ENCODE data around the gene LRRC38. TPM values are rescaled to one million over a fixed set of nuclear protein-coding genes. Genes with fewer than 3 reads are reported as not detected.
A peak's percentile ranks its signal among the peaks of the same experiment; 100 is the strongest.

Gene LRRC38
- total and polyA plus RNA-seq, 4 donors = not detected

DNA sequence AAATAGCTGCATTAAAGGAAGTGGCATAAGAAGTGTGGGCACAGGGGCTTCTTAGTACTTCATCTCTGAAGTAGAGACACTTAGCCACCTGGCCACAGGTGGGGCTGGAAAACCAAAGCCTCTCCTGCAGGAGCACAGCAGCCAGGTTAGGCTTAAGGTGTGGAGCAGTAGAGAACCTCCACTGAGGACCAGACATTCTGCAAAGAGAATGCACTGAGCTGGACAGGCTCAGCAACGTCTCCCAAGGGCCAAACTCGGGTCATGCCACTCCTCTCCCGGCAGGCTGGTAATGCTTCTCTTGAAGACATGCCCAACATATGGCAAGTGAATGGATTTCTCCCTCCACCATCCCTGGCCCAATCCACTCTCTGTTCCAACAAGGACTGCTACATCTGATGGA lies 33.0 kb upstream of the LRRC38 start:
- intact Hi-C loops (cut with DNase I) = no loop called here
- Histone ChIP-seq H3K4me1 (ENCODE audit: control insufficient read depth in 1 of 2, insufficient read depth in 2 of 2, low read length in 2 of 2) (no peaks in the 10 kb centered on the region), H3K27ac (ENCODE audit: low read depth in 1 of 2, low read length in 2 of 2) (no peak overlapping the region), H3K27me3 (ENCODE audit: control insufficient read depth in 1 of 2, insufficient read depth in 2 of 2, low read length in 1 of 2) (peaks cover 0 to 2% of the 10 kb centered on the region in 2 donors), H3K4me3 (ENCODE audit: low read length in 2 of 2) (no peak overlapping the region), H3K36me3 (ENCODE audit: control insufficient read depth in 1 of 2, insufficient read depth in 2 of 2, low read length in 1 of 2) (no peaks in the 10 kb centered on the region), H3K9me3 (ENCODE audit: control insufficient read depth, low read length) (no peaks in the 10 kb centered on the region)
- no peak for DNase-seq
- WGBS, 2 donors = 56 to 72% methylated on average over 3 of the region's 3 CpGs
- ATAC-seq (ENCODE audit: low FRiP score) = no peak

DNA sequence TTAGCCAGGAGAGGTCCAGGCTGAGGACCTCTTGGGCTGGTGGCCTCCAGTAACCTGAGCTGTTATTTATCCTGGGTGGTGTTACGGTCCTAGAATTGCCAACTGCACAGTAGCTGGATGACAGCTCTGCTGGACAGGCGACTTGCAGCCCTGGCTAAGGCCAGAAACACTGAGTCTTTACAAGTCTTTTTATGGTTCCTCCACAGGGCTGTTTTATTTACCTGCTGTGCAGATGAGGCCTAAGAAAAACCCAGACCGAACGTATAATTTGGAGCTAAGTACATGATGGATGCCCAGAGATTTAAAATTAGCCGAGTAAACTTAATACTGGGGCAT lies 30.4 kb upstream of the LRRC38 start:
- 31 to 34% methylated on average over 5 of the region's 5 CpGs for WGBS, 2 donors
- H3K27ac ChIP-seq (ENCODE audit: low read depth in 1 of 2, low read length in 2 of 2) = no peak overlapping the region
- peaks cover 0 to 2% of the 10 kb centered on the region in 2 donors for H3K27me3 ChIP-seq (ENCODE audit: control insufficient read depth in 1 of 2, insufficient read depth in 2 of 2, low read length in 1 of 2)
- ATAC-seq (ENCODE audit: low FRiP score) (no peak), DNase-seq (no peak)
- H3K4me3 ChIP-seq (ENCODE audit: low read length in 2 of 2) = no peak overlapping the region
- intact Hi-C loops (cut with DNase I) = no loop called here
- H3K9me3 ChIP-seq (ENCODE audit: control insufficient read depth, low read length) = no peaks in the 10 kb centered on the region
- H3K4me1 ChIP-seq (ENCODE audit: control insufficient read depth in 1 of 2, insufficient read depth in 2 of 2, low read length in 2 of 2) = no peaks in the 10 kb centered on the region
- H3K36me3 ChIP-seq (ENCODE audit: control insufficient read depth in 1 of 2, insufficient read depth in 2 of 2, low read length in 1 of 2) = no peaks in the 10 kb centered on the region

DNA sequence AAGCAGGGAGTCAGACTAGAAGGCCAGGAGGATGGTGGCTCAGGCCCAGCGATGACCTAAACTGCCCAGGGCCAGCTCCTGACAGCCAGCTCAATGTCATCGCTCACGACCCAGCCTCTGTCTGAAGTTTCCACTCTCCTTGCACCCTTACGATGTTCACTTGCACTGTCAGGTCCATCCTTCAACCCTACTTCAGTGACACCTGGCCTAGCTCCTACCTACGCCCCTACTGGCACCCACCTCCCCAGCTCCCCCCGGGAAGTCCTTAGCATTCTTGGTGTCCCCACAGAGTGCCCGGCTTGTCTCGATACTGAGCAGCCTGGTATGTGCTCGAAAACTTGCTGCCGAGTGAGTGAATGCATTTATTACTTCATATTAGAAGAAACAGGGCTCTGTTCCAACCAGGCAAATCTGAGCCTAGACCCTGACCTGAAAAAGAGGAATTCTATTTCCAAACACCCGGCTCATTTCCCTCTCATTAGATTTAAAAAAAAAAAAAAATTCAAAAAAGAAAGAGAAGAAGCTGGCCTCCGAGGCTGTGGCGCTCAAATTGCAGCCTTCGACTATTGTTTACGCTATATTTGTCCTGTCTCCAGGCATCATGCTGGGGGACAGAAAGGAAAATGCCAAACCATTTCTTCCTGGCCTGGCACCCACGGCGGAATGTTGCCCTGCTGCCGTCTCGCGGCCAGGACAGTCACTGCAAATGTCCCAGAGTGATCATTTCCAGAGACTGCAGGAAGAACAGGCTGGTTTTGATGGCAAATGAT lies 29.8 kb upstream of the LRRC38 start:
- no peaks in the 10 kb centered on the region for H3K4me1 ChIP-seq (ENCODE audit: control insufficient read depth in 1 of 2, insufficient read depth in 2 of 2, low read length in 2 of 2)
- H3K27me3 ChIP-seq (ENCODE audit: control insufficient read depth in 1 of 2, insufficient read depth in 2 of 2, low read length in 1 of 2) = peaks cover 0 to 2% of the 10 kb centered on the region in 2 donors
- DNase-seq (no peak), ATAC-seq (ENCODE audit: low FRiP score) (peak; percentile 58)
- WGBS, 2 donors = 17 to 18% methylated on average over 20 of the region's 20 CpGs
- peak overlapping the region in 1 of 2 donors; percentile 16 for H3K27ac ChIP-seq (ENCODE audit: low read depth in 1 of 2, low read length in 2 of 2)
- no peak overlapping the region for H3K4me3 ChIP-seq (ENCODE audit: low read length in 2 of 2)
- intact Hi-C loops (cut with DNase I) = no loop called here
- no peaks in the 10 kb centered on the region for H3K9me3 ChIP-seq (ENCODE audit: control insufficient read depth, low read length)
- H3K36me3 ChIP-seq (ENCODE audit: control insufficient read depth in 1 of 2, insufficient read depth in 2 of 2, low read length in 1 of 2) = no peaks in the 10 kb centered on the region

- no peaks in the 10 kb centered on the region for H3K27me3 ChIP-seq (ENCODE audit: control insufficient read depth in 1 of 2, insufficient read depth in 2 of 2, low read length in 1 of 2)
- no peaks in the 10 kb centered on the region for H3K4me1 ChIP-seq (ENCODE audit: control insufficient read depth in 1 of 2, insufficient read depth in 2 of 2, low read length in 2 of 2)
- no peak overlapping the region for H3K27ac ChIP-seq (ENCODE audit: low read depth in 1 of 2, low read length in 2 of 2)
- 88 to 93% methylated on average over 13 of the region's 13 CpGs for WGBS, 2 donors
- no peaks in the 10 kb centered on the region for H3K36me3 ChIP-seq (ENCODE audit: control insufficient read depth in 1 of 2, insufficient read depth in 2 of 2, low read length in 1 of 2)
- ATAC-seq (ENCODE audit: low FRiP score) (no peak), DNase-seq (peak in 1 of 2 donors; percentile 48)
- no peak overlapping the region for H3K4me3 ChIP-seq (ENCODE audit: low read length in 2 of 2)
- no peaks in the 10 kb centered on the region for H3K9me3 ChIP-seq (ENCODE audit: control insufficient read depth, low read length)
- intact Hi-C loops (cut with DNase I) = no loop called here
These were observed 27.8 kb upstream of the LRRC38 start for GRCh38 chr1:13541435-13542215.

DNA sequence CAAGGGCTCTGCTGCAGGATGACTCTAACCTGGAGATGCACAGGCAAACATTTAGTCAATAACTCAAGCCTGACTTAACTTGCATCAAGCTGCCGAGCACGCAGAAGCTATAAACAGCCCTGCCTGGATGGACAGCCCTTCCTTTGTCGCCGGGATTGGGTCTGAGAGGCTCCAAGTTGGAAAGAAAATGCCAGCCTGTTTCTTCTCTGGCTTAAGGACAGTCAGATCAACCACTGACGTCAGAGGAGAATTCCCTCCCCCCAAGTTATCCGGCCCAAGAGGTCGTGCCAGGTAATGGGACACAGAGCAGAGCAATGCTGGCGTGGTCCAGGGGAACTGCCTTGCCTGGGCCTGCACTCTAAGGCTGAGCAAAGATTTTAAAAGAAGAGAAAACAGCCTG lies 27.1 kb upstream of the LRRC38 start:
- whole genome bisulfite sequencing, 2 donors = 38 to 44% methylated on average over 8 of the region's 8 CpGs
- intact Hi-C loops (cut with DNase I) = no loop called here
- Histone ChIP-seq H3K4me1 (ENCODE audit: control insufficient read depth in 1 of 2, insufficient read depth in 2 of 2, low read length in 2 of 2) (no peaks in the 10 kb centered on the region), H3K27me3 (ENCODE audit: control insufficient read depth in 1 of 2, insufficient read depth in 2 of 2, low read length in 1 of 2) (no peaks in the 10 kb centered on the region), H3K36me3 (ENCODE audit: control insufficient read depth in 1 of 2, insufficient read depth in 2 of 2, low read length in 1 of 2) (no peaks in the 10 kb centered on the region), H3K4me3 (ENCODE audit: low read length in 2 of 2) (no peak overlapping the region), H3K27ac (ENCODE audit: low read depth in 1 of 2, low read length in 2 of 2) (no peak overlapping the region), H3K9me3 (ENCODE audit: control insufficient read depth, low read length) (no peaks in the 10 kb centered on the region)
- ATAC-seq (ENCODE audit: low FRiP score) = no peak
- peak in 1 of 2 donors; percentile 48 for DNase-seq

DNA sequence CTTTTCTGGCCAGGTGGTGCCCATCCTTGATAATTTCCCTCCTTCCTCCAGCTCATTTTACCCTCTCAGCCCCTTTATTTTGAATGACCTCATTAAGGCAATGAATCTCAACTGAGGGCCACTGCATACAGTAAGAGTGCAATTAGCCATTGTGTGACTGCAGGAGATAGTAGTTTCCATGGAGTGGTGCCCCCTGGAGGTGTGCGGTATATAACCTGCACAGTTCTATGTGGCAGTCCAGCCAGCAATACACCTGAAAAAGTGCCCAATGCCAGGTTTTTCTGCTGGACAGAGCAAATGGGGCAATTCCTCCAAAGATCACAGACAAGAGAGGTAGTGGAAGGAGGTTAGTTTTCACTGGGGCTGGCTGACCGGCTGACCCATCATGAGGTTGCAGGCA lies 25.9 kb upstream of the LRRC38 start:
- Histone ChIP-seq H3K4me1 (ENCODE audit: control insufficient read depth in 1 of 2, insufficient read depth in 2 of 2, low read length in 2 of 2) (no peaks in the 10 kb centered on the region), H3K27ac (ENCODE audit: low read depth in 1 of 2, low read length in 2 of 2) (no peak overlapping the region), H3K36me3 (ENCODE audit: control insufficient read depth in 1 of 2, insufficient read depth in 2 of 2, low read length in 1 of 2) (no peaks in the 10 kb centered on the region), H3K9me3 (ENCODE audit: control insufficient read depth, low read length) (no peaks in the 10 kb centered on the region), H3K4me3 (ENCODE audit: low read length in 2 of 2) (no peak overlapping the region), H3K27me3 (ENCODE audit: control insufficient read depth in 1 of 2, insufficient read depth in 2 of 2, low read length in 1 of 2) (no peaks in the 10 kb centered on the region)
- intact Hi-C loops (cut with DNase I) = no loop called here
- WGBS, 2 donors = 95 to 97% methylated on average over 2 of the region's 2 CpGs
- DNase-seq = no peak
- ATAC-seq (ENCODE audit: low FRiP score) = no peak

GRCh38 chr1:13538832-13539231 lies 25.0 kb upstream of the LRRC38 start:
- Histone ChIP-seq H3K9me3 (ENCODE audit: control insufficient read depth, low read length) (no peaks in the 10 kb centered on the region), H3K27ac (ENCODE audit: low read depth in 1 of 2, low read length in 2 of 2) (no peak overlapping the region), H3K27me3 (ENCODE audit: control insufficient read depth in 1 of 2, insufficient read depth in 2 of 2, low read length in 1 of 2) (no peaks in the 10 kb centered on the region), H3K4me1 (ENCODE audit: control insufficient read depth in 1 of 2, insufficient read depth in 2 of 2, low read length in 2 of 2) (no peaks in the 10 kb centered on the region), H3K4me3 (ENCODE audit: low read length in 2 of 2) (no peak overlapping the region), H3K36me3 (ENCODE audit: control insufficient read depth in 1 of 2, insufficient read depth in 2 of 2, low read length in 1 of 2) (no peaks in the 10 kb centered on the region)
- intact Hi-C loops (cut with DNase I) = no loop called here
- DNase-seq (no peak), ATAC-seq (ENCODE audit: low FRiP score) (no peak)
- 91 to 95% methylated on average over 2 of the region's 2 CpGs for WGBS, 2 donors

GRCh38 chr1:13536571-13536970 lies 22.8 kb upstream of the LRRC38 start:
- Histone ChIP-seq H3K27me3 (ENCODE audit: control insufficient read depth in 1 of 2, insufficient read depth in 2 of 2, low read length in 1 of 2) (no peaks in the 10 kb centered on the region), H3K4me1 (ENCODE audit: control insufficient read depth in 1 of 2, insufficient read depth in 2 of 2, low read length in 2 of 2) (no peaks in the 10 kb centered on the region)
- ATAC-seq (ENCODE audit: low FRiP score) = no peak

DNA sequence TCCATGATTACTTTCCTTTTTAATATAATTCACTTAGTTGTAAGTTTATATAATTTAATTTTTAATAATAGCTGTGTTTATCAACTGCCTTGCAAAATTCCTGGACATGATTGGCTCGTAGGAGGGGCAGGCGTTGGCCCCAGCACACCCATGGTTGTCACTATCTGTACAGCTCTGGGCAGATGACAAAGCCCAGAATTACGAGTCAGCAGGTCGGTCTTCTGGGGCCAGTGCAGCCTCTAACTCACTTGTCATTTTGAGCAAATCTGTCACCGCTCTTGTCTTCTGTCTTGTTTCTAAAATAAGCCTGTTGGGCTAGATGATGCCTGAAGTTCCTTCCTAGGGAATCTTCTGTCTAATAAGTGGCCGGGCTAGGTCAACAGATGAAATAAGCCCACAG lies 21.4 kb upstream of the LRRC38 start:
- Histone ChIP-seq H3K4me3 (ENCODE audit: low read length in 2 of 2) (no peak overlapping the region), H3K36me3 (ENCODE audit: control insufficient read depth in 1 of 2, insufficient read depth in 2 of 2, low read length in 1 of 2) (no peaks in the 10 kb centered on the region), H3K9me3 (ENCODE audit: control insufficient read depth, low read length) (no peaks in the 10 kb centered on the region), H3K4me1 (ENCODE audit: control insufficient read depth in 1 of 2, insufficient read depth in 2 of 2, low read length in 2 of 2) (no peaks in the 10 kb centered on the region), H3K27me3 (ENCODE audit: control insufficient read depth in 1 of 2, insufficient read depth in 2 of 2, low read length in 1 of 2) (no peaks in the 10 kb centered on the region), H3K27ac (ENCODE audit: low read depth in 1 of 2, low read length in 2 of 2) (no peak overlapping the region)
- intact Hi-C loops (cut with DNase I) = no loop called here
- no peak for ATAC-seq (ENCODE audit: low FRiP score)
- peak in 1 of 2 donors; percentile 8 for DNase-seq
- 75 to 76% methylated on average over 6 of the region's 6 CpGs for WGBS, 2 donors

More at GRCh38 chr1:13536571-13536970, 22.8 kb upstream of the LRRC38 start:
- peak in 1 of 2 donors; percentile 10 for DNase-seq
- H3K4me3 ChIP-seq (ENCODE audit: low read length in 2 of 2) = no peak overlapping the region
- no peak overlapping the region for H3K27ac ChIP-seq (ENCODE audit: low read depth in 1 of 2, low read length in 2 of 2)
- H3K9me3 ChIP-seq (ENCODE audit: control insufficient read depth, low read length) = no peaks in the 10 kb centered on the region
- no peaks in the 10 kb centered on the region for H3K36me3 ChIP-seq (ENCODE audit: control insufficient read depth in 1 of 2, insufficient read depth in 2 of 2, low read length in 1 of 2)
- WGBS, 2 donors = 64 to 67% methylated on average over 4 of the region's 4 CpGs
- intact Hi-C loops (cut with DNase I) = no loop called here
